ENCODE results near the gene PARP2.

The PARP2 gene

GRCh38 chr14:20403521-20403920 lies 60.1 kb downstream of the PARP2 start:
- DNase-seq: no peak
